IMR-90 (cell line): Measurements from ENCODE around the gene GADD45A. TPM values are rescaled to one million over a fixed set of nuclear protein-coding genes. Genes with fewer than 3 reads are reported as not detected.

Source experiments
- FOS ChIP-seq: fragments of 150-350 bp; IDR thresholded peaks from 2 replicates; pipeline ENCODE4 v1.6.1; 2016; ENCODE audit warnings: low read depth, low read length
- polyA plus RNA-seq, 3 experiments: library from polyadenylated mRNA; depleted of rRNA; stranded (reverse); fragments of >200 nt; gene quantifications; 2 replicates each; pipeline ENCODE4 v1.2.3, GENCODE V29; 2012; ENCODE audit warnings: low replicate concordance in 1 of 3
- total RNA-seq: library from RNA; depleted of rRNA; stranded (reverse); fragments of >200 nt; gene quantifications from 2 replicates; pipeline ENCODE4 v1.2.3, GENCODE V29; 2012
- TF ChIP-seq, protein P1 (sequence below): fragments of 150-350 bp; IDR thresholded peaks from 2 replicates; pipeline ENCODE4 v1.6.1; 2016; ENCODE audit warnings: low read depth, mild to moderate bottlenecking, low read length, moderate library complexity, borderline replicate concordance

GADD45A gene
- total and polyA plus RNA-seq, 2 of the 4 experiments (the other 2 are of a cell fraction) = 10.9 to 114 TPM

DNA sequence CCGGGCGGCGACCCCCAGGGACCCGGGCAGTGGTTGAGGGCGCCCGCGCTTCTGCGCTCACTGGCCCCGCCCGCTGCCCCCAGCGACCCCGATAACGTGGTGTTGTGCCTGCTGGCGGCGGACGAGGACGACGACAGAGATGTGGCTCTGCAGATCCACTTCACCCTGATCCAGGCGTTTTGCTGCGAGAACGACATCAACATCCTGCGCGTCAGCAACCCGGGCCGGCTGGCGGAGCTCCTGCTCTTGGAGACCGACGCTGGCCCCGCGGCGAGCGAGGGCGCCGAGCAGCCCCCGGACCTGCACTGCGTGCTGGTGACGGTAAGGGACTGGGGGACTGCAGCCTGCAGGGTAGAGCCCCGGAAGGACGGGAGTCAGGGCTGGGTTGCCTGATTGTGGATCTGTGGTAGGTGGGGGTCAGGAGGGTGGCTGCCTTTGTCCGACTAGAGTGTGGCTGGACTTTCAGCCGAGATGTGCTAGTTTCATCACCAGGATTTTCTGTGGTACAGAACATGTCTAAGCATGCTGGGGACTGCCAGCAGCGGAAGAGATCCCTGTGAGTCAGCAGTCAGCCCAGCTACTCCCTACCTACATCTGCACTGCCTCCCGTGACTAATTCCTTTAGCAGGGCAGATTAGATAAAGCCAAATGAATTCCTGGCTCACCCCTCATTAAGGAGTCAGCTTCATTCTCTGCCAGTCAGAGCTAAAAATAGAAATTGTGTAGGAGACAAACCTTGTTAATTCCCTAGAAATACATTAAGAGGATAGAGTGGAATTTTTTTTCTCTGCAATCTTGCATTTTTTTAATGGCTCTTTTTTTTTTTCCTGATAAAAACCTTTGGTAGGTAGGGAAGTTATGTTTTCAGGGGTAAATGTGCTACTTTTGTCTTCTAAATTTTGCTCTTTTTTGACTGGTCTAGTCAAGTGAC lies 1.5 kb downstream of the GADD45A start (continued):
- TF ChIP-seq, protein P1, sequence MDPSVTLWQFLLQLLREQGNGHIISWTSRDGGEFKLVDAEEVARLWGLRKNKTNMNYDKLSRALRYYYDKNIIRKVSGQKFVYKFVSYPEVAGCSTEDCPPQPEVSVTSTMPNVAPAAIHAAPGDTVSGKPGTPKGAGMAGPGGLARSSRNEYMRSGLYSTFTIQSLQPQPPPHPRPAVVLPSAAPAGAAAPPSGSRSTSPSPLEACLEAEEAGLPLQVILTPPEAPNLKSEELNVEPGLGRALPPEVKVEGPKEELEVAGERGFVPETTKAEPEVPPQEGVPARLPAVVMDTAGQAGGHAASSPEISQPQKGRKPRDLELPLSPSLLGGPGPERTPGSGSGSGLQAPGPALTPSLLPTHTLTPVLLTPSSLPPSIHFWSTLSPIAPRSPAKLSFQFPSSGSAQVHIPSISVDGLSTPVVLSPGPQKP = no peak
- TF ChIP-seq FOS = peak; percentile 93
